ENCODE data around the gene MICAL2. TPM values are rescaled to one million over a fixed set of nuclear protein-coding genes. Genes with fewer than 3 reads are reported as not detected.

Gene MICAL2
- total and polyA plus RNA-seq, 3 donors from 2014 or later: 224 to 461 (median 401) TPM

- H3K27ac ChIP-seq: peak overlapping the region in 1 of 2 donors; percentile 24
- no peak overlapping the region for H3K4me3 ChIP-seq
- TF ChIP-seq POLR2A (IDR thresholded peaks at IDR 0.05) (no peak), CTCF (IDR thresholded peaks at IDR 0.05) (no peak)
- H3K27me3 ChIP-seq: no peaks in the 10 kb centered on the region
- WGBS, 2 donors: 76 to 79% methylated on average over 8 of the region's 8 CpGs
- no peaks in the 10 kb centered on the region for H3K9me3 ChIP-seq
- H3K36me3 ChIP-seq (ENCODE audit: low read depth, missing control alignments): no peaks in the 10 kb centered on the region
- no peak for DNase-seq
- intact Hi-C loops (cut with DNase I; ENCODE audit: low total_unique reads): no loop called here
- peaks cover 44% of the 10 kb centered on the region for H3K4me1 ChIP-seq
Observed at GRCh38 chr11:12180257-12181205, 70.1 kb downstream of the MICAL2 start.

GRCh38 chr11:12182302-12182675 is 71.9 kb downstream of the MICAL2 start:
- no peak for TF ChIP-seq POLR2A (IDR thresholded peaks at IDR 0.05)
- no peak for TF ChIP-seq CTCF (IDR thresholded peaks at IDR 0.05)
- intact Hi-C loops (cut with DNase I; ENCODE audit: low total_unique reads): no loop called here
- no peaks in the 10 kb centered on the region for H3K27me3 ChIP-seq
- peaks cover 57% of the 10 kb centered on the region for H3K4me1 ChIP-seq
- no peaks in the 10 kb centered on the region for H3K9me3 ChIP-seq
- peak overlapping the region in 1 of 2 donors; percentile 65 for H3K27ac ChIP-seq
- 47 to 48% methylated on average over 8 of the region's 8 CpGs for WGBS, 2 donors
- H3K4me3 ChIP-seq: no peak overlapping the region
- H3K36me3 ChIP-seq (ENCODE audit: low read depth, missing control alignments): no peaks in the 10 kb centered on the region
- no peak for DNase-seq

- DNase-seq: peak; percentile 71
- Histone ChIP-seq H3K27me3 (no peaks in the 10 kb centered on the region), H3K4me1 (peaks cover 53% of the 10 kb centered on the region)
Observed at GRCh38 chr11:12182676-12183541, 72.5 kb downstream of the MICAL2 start.

More at GRCh38 chr11:12182676-12183541, 72.5 kb downstream of the MICAL2 start:
- intact Hi-C loops (cut with DNase I; ENCODE audit: low total_unique reads): no loop called here
- peak overlapping the region; percentile 15 to 65 for H3K27ac ChIP-seq
- H3K4me3 ChIP-seq: no peak overlapping the region
- no peak for TF ChIP-seq CTCF (IDR thresholded peaks at IDR 0.05)
- no peaks in the 10 kb centered on the region for H3K9me3 ChIP-seq
- WGBS, 2 donors: 40 to 53% methylated on average over 12 of the region's 12 CpGs
- H3K36me3 ChIP-seq (ENCODE audit: low read depth, missing control alignments): no peaks in the 10 kb centered on the region
